DND-41 (cell line): ENCODE measurements around the gene KIF14.

Source experiments
- CTCF ChIP-seq: IDR thresholded peaks from 2 replicates; pipeline ENCODE4 v1.5.1; 2012; ENCODE audit warnings: borderline replicate concordance, low read length, moderate library complexity, mild to moderate bottlenecking; ENCODE audit not compliant: poor library complexity, severe bottlenecking; ENCODE audit errors: extremely low read depth
- EZH2 ChIP-seq: IDR thresholded peaks from 3 replicates; pipeline ENCODE4 v1.6.1; 2012; ENCODE audit warnings: borderline replicate concordance, low read depth, mild to moderate bottlenecking, moderate library complexity, low read length, inconsistent platforms; ENCODE audit not compliant: severe bottlenecking

GRCh38 chr1:200627575-200628222, 7.1 kb upstream of the KIF14 start:
- TF ChIP-seq EZH2 (no peak), CTCF (no peak)
